HG03045 (cell line): ENCODE results near the gene SLC6A7.

Experiments
- ATAC-seq: cut with Tn5 transposase; IDR thresholded peaks from one replicate; pipeline ENCODE4 v1.9.1; 2021; ENCODE audit warnings: mild to moderate bottlenecking, moderate library complexity; ENCODE audit not compliant: unreplicated experiment

SLC6A7 gene

GRCh38 chr5:150155258-150156026 is 34.4 kb upstream of the SLC6A7 start, which contains the start of gene PDGFRB:
TSS of gene PDGFRB (minus strand) at chr5:150155845. CDS start at chr5:150137047, 18,798 bp downstream.
- peak; percentile 45 for ATAC-seq

- peak; percentile 14 for ATAC-seq
These were observed 33.9 kb upstream of the SLC6A7 start for GRCh38 chr5:150156027-150156368.

GRCh38 chr5:150156540-150156939 is 33.3 kb upstream of the SLC6A7 start:
- ATAC-seq, result no peak

GRCh38 chr5:150157168-150157567 is 32.7 kb upstream of the SLC6A7 start:
- ATAC-seq, result no peak

GRCh38 chr5:150158170-150158949 is 31.5 kb upstream of the SLC6A7 start:
- no peak for ATAC-seq

GRCh38 chr5:150159031-150159430 is 30.8 kb upstream of the SLC6A7 start:
- no peak for ATAC-seq

GRCh38 chr5:150159741-150160179 is 30.1 kb upstream of the SLC6A7 start:
- no peak for ATAC-seq

GRCh38 chr5:150160448-150161081 is 29.3 kb upstream of the SLC6A7 start:
- no peak for ATAC-seq

- no peak for ATAC-seq
These were observed 28.4 kb upstream of the SLC6A7 start for GRCh38 chr5:150161242-150162141.

GRCh38 chr5:150162142-150162513 is 27.7 kb upstream of the SLC6A7 start:
- ATAC-seq, result no peak

GRCh38 chr5:150163035-150163434 is 26.8 kb upstream of the SLC6A7 start:
- no peak for ATAC-seq

- ATAC-seq, result no peak
These were observed 26.3 kb upstream of the SLC6A7 start for GRCh38 chr5:150163547-150164059.

- no peak for ATAC-seq
These were observed 25.5 kb upstream of the SLC6A7 start for GRCh38 chr5:150164211-150164980.

GRCh38 chr5:150166037-150166649 is 23.7 kb upstream of the SLC6A7 start:
- ATAC-seq, result no peak

GRCh38 chr5:150166650-150167511 is 23.0 kb upstream of the SLC6A7 start, which contains the start of gene CDX1:
TSS of gene CDX1 (plus strand) at chr5:150166778. CDS start at chr5:150166877, 99 bp downstream.
- ATAC-seq, result no peak

GRCh38 chr5:150167512-150167850 is 22.4 kb upstream of the SLC6A7 start:
- no peak for ATAC-seq

GRCh38 chr5:150167908-150168307 is 22.0 kb upstream of the SLC6A7 start:
- ATAC-seq, result no peak

- ATAC-seq, result no peak
These were observed 21.0 kb upstream of the SLC6A7 start for GRCh38 chr5:150168864-150169263.
